ENCODE measurements around the gene GREB1.
"Not testable (repeated sequence)": the region's sequence is repeated elsewhere in the genome, so short reads cannot be mapped to it uniquely, and the experiment has no call there.

GREB1 gene

DNA sequence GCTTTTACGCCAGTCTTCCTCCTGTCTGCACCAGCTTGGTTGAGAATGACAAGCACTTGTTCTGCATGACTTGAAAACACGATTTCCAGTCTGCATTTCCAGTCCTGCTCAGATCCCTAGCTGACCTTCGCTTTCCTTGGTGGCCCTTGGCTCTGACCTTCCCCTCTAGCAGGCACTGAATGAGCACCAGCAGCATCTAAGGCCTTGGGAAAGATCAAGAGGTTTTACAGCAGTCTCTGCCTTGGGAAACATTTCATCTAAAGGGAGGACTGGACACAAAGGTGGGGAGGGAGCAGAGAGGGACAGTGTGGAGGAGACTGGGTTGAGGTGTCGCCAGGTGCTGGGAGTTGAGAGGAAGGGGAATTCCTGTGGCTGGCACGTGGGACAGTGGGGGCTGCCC lies 105.7 kb downstream of the GREB1 start:
- DNase-seq (ENCODE audit: low read depth in 2 of 2) = no peak

DNA sequence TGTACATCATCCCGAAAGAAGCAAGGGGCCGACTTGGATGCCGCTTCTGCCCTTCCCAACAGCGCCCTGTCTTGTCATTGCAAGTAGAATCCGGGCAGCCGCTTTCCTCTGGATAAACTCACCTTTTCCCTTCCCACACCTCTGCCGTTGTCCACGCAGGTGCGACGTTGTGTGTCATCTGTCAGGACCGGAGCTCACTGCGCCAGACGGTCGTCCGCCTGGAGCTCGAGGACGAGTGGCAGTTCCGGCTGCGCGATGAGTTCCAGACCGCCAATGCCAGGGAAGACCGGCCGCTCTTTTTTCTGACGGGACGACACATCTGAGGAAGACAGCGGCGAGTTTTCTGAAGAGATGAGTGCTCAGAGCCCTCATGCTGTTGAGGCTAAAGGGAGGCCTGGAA lies 106.3 kb downstream of the GREB1 start:
- DNase-seq (ENCODE audit: low read depth in 2 of 2) = no peak

DNA sequence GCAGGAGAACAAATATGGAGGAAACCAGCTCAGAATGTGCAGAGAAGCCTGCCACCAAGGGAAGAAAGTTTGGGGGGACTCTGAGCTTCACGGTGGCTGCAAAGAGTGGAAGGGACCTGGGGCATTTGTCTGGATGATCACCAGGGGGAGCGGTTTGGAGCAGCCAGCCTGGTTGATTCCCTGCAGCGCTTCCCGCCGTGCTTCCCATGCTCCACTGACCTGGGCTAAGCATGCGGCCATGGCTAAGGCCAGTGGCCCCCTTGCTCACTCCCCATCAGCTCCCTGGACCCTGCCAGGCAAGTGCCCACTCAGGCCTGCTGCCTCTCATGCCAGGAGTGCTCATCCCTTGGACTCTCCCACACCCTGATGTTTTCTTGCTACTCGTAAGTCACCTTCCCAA lies 109.1 kb downstream of the GREB1 start:
- DNase-seq (ENCODE audit: low read depth in 2 of 2) = no peak

DNA sequence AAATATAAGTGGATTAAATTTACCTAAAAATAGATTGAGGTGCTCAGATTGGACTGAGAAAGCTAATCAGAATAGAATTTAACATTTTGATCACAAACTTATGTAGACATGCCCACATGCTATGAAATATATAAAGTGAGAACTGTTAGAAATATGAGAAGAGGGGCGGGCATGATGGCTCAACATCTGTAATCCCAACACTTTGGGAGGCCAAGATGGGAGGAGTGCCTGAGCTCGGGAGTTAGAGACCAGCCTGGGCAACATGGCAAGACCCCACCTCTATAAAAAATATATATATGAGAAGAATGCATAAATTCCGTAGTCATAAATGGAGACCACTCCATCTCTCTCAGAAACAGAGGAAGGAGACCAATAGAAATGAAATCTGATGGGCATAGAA lies 110.4 kb downstream of the GREB1 start:
- DNase-seq (ENCODE audit: low read depth in 2 of 2) = no peak

DNA sequence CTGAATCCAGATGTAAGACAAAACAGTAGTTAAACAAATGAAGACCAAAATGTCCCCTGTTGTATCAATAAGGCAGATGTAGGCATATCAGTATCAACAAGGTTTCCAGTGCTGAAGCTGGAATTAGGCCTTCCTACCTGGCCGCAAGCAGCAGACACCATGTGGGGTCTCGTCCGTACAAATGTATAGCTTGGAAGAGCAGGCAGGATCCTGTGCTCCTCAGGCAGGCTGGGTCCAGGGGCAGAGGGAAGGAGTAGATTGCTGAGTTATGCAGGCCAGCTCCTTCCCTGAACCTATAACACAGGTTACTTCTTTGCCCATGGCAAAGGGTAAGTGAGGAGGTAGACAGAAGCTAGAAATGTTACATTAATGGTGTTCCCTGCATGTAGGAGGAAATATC lies 112.7 kb downstream of the GREB1 start:
- DNase-seq (ENCODE audit: low read depth in 2 of 2) = no peak

DNA sequence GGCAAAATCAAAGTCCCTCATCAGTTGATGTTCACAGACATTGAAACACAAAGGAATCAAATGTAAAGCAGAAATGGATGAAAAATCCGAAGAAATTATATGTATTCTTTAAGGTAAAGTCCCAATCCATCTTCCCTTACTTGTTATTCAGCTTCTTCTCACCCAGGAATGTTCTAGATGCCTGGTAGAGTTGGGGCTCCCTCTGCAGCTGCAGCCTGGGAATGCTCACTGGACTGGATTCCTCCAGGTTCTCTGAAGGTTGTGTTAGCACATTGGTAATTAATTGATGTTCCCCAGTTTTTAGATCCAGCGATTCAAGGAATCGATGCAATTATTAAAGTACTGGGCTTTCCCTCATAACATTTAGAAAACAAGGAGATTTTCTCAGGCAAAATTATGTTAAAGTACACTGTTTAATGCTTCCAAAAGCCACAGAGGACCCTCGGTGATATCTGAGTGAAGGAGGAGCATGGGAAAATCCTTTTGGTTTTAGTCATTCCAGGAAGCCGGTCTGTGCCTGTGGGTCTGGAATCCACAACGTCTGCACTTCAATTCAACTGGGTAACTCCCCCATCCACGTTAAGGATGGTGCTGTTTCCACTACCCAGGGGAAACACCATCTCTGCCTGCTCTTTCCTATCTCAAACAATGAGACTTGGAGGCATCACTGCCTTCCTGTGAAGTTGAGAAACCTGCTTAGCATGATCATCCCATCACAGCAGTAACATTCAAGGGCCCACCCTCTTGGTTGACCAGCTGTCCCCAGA lies 114.2 kb downstream of the GREB1 start:
- no peak for DNase-seq (ENCODE audit: low read depth in 2 of 2)

DNA sequence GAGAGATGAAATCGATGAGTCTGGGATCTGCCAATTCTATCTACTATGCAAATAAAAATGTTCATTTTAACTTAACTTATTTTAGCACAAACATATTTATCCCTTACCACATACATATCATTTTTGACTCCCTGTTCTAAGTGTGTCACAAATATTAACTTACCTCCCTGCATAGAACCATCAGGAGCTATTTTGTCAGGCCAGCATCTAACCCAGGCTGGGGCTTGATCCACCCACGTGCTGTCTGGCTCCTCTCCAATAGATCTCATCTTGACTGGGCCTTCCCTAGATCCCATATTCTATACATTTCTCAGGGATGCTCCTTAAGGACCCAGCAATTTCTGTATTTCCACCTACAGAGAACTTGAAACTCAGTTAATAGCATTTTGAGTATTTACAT lies 115.2 kb downstream of the GREB1 start:
- DNase-seq (ENCODE audit: low read depth in 2 of 2) = no peak

DNA sequence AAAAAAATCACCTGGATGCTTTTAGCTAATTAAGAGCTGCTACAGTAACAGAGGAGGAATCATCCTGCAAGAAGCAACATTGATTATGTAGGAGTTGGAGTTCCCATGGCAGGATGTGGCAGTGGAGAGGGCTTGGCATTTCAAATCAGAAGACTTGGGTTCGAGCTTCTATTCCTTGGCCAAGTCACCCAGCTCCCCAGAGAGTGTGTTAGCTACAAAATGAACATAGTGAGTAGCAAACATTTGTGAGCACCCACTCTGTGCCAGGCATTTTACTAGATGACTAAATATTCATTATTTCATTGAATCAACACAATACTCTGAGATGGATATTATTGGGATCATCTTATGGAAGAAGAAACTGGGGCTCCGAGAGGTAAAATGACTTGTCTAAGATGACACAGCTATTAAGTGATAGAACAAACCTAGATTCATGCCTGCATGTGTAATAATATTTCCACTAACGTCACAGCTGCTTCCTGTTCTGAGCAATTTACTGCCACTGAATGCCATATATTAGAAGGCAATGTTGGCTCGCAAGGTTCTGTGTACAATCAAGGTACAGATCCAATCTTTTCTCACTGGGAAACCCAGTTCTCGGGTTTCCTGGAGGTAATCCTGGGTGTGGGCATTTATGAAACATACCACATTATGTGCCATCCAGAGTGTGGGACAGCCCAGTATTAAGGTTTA lies 118.2 kb downstream of the GREB1 start:
- DNase-seq (ENCODE audit: low read depth in 2 of 2) = no peak

DNA sequence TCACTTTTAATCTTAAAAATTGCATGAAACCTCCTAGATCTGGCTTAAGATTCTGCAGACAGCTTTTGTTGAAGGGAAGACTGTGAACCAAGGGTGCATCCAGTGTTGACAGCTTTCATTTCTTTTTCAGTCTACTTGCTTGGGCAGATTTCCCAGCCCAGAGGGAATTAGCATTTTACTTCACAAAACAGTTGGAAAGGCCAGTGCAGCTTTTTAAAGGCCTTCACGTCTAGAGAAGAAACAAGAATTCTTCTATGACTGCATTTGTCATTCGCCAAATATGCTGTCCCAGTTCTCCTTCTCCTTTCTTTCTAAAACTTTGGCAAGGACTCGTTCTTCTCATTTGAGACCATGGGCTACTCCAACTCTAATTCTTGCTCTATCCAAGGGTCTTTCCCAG lies 118.7 kb downstream of the GREB1 start:
- no peak for DNase-seq (ENCODE audit: low read depth in 2 of 2)

DNA sequence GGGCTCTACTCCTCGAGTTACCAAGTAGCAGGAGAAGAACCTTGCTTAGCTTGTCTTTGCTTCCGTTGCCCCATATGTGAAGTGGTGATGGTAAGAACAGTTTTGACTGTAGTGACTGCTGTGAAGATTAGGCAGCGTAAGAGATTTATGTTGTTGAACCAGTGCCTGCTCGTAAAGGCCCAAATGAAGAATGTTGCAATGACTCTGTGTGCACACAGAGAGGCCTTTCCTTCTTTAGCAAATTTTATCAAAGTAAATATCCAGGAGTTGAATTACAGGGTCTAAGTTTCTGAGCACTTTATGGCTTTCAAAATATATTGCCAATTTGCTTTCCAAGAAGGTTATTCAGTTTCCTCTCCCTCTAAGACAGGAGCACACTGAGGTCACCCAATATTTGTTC lies 121.7 kb downstream of the GREB1 start:
- no peak for DNase-seq (ENCODE audit: low read depth in 2 of 2)

DNA sequence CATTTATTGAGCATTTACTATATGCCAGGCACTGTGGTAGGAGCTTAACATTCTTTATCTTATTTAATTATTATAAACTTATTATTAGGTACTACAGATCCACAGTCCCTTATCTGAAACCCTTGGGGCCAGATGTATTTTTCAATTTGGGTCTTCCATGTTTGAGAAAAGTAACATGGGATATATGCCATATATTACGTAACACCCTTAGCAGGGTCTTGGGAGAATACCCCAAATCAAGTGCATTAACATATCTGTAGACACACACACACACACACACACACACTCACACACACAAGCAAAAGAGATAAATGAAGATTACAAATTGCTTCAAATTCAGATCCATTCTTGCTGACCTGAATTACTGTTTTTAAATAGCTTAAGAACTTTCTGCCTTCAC lies 122.4 kb downstream of the GREB1 start:
- DNase-seq (ENCODE audit: low read depth in 2 of 2) = no peak

DNA sequence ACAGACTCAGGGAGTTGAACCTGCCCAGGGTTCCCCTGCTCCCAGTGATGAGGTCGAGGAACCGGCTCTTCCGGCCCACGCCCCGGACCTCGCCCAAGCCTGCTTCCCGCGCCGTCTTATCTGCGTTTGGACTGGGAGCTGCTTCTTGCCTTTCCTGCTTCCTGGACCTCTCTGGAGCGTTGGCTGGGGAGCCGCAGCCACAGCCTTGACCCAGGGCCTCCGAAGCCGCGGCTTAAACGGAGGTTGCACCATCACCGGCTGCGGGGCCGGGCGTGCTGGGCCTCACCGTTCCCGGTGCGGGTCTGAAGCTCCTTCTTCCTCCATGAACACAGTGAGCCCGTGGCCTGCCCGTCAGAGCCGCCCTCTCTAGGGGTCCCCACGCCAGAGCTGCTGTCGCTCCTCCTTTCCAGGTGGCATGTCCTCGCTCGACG lies 122.8 kb downstream of the GREB1 start:
- no peak for DNase-seq (ENCODE audit: low read depth in 2 of 2)

DNA sequence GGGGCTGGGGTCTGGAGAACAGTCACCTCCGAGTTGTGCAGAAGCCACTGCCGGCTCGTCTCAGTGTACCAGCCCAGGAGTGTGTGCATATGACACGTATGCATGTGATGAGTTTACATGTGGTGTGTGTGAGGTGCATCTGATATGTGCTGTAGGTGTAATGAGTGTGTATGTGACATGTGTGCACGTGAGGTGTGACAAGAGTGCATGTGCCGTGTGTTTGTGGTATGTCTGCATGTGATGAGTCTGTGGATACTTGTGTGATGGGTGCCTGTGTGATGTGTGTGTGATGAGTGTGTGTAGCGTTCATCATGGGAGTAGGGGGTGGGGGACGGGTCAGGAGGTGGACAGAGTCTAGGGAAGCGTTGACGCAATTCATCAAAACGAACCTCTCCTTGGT lies 123.3 kb downstream of the GREB1 start:
- DNase-seq (ENCODE audit: low read depth in 2 of 2) = no peak

DNA sequence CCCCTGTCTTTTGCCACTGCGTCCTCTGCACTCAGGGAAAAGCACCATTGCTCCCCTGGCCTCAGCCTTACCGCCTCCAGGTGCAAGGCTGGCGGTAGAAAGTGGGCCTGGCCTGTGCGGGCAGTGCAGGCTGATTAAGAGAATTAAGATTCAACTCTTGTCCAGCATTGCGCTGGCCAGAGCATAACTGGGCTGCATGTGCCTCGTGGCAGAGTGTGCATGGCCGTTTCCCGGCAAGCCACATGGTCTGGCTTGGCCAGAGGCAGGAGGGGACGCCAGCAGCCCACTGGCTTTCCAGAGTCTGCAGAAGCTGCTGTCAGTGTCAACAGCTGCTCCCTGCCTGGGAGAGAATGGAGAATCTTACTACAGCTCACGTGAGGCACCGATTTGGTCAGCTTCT lies 123.8 kb downstream of the GREB1 start:
- no peak for DNase-seq (ENCODE audit: low read depth in 2 of 2)

DNA sequence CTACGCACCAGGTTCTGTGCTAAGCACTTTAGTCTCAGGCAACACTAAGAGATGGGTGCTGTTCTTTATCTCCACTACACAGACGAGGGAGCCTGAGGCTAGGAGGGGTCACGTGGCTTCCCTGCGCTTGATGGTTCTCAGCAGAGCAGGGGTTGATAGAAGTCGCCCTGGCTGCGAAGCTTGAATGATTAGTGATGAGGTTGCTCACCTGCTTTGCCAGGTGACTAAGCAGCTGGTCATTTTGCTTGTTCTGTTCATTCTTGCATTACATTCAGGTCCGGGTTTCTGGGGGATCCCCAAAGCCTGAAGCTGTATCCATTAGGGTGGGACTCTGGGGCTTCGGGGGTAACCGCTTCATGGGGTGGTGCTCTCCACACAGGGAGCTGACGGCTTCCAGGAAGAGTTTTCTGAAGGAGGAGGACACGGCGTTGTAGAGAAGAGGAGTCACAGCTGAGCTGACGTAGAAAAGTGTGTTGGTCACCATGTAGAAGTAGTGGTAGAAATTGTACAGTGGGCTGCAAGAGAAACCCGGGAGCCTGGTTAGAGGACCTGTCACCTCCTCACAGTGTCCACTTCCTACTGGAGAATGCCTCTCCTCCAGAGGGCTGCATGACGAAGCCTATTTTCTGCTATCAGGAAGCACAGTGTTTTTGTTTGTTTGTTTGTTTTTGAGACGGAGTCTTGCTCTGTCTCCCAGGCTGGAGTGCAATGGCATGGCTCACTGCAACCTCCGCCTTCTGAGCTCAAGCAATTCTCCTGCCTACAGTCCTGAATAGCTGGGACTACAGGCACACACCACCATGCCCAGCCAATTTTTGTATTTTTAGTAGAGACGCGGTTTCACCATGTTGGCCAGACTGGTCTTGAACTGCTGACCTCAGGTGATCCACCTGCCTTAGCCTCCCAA lies 124.6 kb downstream of the GREB1 start:
- DNase-seq (ENCODE audit: low read depth in 2 of 2) = no peak

DNA sequence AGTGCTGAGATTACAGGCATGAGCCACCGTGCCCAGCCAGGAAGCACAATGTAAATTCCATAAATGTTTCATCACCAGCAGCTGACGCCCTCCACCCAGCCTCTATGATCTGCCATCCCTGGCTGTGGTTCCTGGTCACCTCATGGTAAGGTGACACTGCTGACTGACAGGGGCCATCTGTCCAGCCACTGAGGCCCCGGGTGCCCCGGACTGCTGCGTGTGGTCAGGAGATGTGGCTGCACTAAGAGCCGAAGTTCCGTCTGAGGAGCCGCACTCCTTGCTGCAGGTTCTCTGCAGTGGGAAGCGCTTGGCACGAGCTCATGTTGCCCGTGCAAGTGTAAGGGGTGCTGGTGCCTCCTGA lies 125.2 kb downstream of the GREB1 start:
- no peak for DNase-seq (ENCODE audit: low read depth in 2 of 2)

DNA sequence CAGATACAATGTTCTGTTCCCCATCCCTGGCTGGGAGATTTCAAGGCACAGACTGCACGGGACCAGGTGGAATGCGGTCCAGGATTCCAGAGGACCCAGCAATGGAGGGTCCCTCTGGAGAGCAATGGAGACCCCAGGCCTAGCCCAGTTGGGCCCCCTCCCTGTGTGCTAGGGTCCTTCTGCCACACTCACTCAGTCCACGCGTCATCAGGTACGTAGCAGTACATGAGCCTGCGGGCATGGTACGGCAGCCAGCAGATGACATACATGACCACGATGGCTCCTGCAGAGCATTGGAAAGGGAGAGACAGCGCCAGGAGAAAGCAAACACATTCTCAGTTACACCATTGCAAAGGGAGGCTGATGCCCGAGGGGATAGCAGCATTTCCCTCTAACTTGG lies 126.0 kb downstream of the GREB1 start:
- DNase-seq (ENCODE audit: low read depth in 2 of 2) = no peak

DNA sequence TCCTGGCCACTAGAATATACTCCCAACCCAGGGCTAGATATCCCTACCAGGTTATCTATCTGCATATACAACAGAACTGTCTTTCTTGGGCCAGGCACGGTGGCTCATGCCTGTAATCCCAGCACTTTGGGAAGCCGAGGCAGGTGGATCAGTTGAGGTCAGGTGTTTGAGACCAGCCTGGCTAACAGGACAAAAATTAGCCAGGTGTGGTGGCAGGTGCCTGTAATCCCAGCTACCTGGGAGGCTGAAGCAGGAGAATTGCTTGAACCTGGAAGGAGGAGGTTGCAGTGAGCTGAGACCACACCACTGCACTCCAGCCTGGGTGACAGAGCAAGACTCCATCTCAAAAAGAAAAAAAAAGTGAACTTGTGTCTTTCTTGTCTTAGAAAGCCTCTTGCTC lies 126.6 kb downstream of the GREB1 start:
- DNase-seq (ENCODE audit: low read depth in 2 of 2) = not testable (repeated sequence)

DNA sequence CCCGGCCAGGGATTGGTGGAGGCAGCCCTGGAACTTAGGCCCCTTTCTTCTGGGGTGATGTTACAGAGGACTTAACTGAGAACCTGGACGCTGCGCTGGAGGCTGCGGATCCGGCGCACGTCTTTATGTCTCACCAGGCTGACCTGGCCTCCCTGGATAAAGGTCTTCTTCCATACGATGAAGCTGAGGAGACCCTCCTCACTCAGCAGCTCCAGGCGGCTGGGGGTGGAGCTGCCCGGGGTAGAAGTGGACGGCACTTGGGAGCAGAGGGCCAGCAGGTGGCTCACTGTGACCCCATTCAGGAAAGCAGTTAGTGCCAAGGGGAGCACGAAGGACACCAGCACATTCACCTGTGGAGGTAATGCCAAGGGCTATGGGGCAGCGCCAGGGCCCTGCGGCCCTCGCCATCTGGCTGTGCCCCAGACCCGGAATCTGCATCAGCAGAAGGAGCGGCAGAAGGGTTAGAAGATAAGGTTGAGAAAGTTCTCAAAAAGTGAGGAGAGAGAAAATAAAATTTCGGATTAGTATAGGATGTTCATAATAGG lies 128.1 kb downstream of the GREB1 start:
- no peak for DNase-seq (ENCODE audit: low read depth in 2 of 2)

DNA sequence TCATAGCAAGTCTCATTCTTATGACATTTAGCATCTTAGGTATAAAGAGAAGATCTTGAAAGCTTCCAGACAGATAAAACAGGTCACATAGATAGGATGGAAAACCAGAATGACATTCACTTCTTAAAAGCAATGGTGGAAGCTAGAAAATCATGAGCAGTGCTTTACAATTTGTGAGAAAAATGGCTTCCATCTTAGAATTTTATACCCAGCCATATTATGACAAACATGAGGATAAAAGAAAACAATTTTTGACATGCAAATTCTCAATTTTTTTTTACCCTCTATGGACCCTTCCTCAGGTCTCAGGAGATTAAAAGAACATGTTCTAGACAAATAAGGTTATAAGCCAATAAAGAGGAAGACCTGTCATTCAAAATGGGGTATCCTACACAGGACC lies 129.0 kb downstream of the GREB1 start:
- no peak for DNase-seq (ENCODE audit: low read depth in 2 of 2)

DNA sequence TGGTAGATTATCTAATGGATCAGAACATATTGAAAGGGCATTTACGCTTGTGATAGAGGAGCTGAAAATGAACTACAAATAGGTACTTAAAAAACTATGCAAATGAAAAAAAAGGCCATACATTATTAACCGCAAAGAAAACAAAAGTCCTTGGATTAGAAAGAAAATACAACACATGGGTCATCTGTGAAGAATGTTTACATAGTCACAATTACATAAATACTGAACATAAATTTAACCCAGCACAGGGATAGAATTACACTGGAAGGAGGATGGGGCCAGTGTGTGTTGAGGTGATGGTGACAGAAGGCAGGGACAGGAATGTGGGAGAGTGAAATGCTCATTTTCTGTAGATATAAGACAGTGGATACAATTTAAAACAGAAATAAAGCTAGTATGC lies 129.6 kb downstream of the GREB1 start:
- DNase-seq (ENCODE audit: low read depth in 2 of 2) = no peak

DNA sequence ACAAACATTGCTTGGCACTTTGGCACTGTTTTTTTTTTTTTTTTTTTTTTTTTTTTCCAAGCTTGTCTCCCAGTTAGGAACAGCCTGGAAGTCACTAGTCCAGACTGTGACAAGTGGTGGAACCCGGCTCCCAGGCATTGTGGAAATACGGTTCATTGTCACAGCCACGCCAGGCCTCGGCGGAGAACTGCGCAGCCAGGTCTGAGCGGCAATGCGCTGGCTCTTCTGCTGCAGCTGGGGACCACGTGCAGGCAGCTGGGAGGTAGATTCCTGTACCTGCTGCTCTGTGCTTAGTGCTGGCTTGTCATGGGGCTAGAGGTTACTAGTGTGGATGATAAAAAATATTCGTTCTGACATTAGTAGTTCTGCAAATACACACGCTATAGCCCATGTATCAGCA lies 131.2 kb downstream of the GREB1 start:
- DNase-seq (ENCODE audit: low read depth in 2 of 2) = no peak
